SK-N-SH (cell line): Measurements from ENCODE around the gene SETD1B.

Experiments used
- CHD2 ChIP-seq: fragments of 150-350 bp; IDR thresholded peaks from 2 replicates; pipeline ENCODE4 v1.6.1; 2018; ENCODE audit warnings: low read length; ENCODE audit not compliant: partially characterized antibody
- EP300 ChIP-seq, 2 experiments: IDR thresholded peaks; 2 replicates each; pipeline versions ENCODE4 v1.4.0 to v1.6.1; 2012; ENCODE audit warnings: borderline replicate concordance in 1 of 2, low read depth in 1 of 2, low read length in 1 of 2
- EZH2phosphoT487 ChIP-seq: fragments of 200-600 bp; sonication (generic); IDR thresholded peaks from 2 replicates; pipeline ENCODE4 v1.6.1; 2017; ENCODE audit warnings: low read depth, mixed run types, mild to moderate bottlenecking, antibody characterized with exemption, moderate library complexity, borderline replicate concordance
- MEF2A ChIP-seq: IDR thresholded peaks from 2 replicates; pipeline ENCODE4 v1.4.0; 2012; ENCODE audit warnings: low read depth, borderline replicate concordance
- MXI1 ChIP-seq: IDR thresholded peaks from 2 replicates; pipeline ENCODE4 v1.6.1; 2012; ENCODE audit warnings: mild to moderate bottlenecking, low read depth, low read length, improper control_type of control experiment
- NRF1 ChIP-seq: IDR thresholded peaks from 2 replicates; pipeline ENCODE4 v1.6.1; 2012; ENCODE audit warnings: low read depth, mild to moderate bottlenecking, low read length
- RCOR1 ChIP-seq: fragments of 150-350 bp; IDR thresholded peaks from 2 replicates; pipeline ENCODE4 v1.6.1; 2017; ENCODE audit warnings: antibody characterized with exemption, low read length
- SIN3A ChIP-seq: IDR thresholded peaks from 2 replicates; pipeline ENCODE4 v1.6.1; 2012; ENCODE audit warnings: low read depth, mild to moderate bottlenecking, low read length, moderate library complexity, borderline replicate concordance
- TAF1 ChIP-seq: IDR thresholded peaks from 2 replicates; pipeline ENCODE4 v1.6.1; 2012; ENCODE audit warnings: low read depth, mild to moderate bottlenecking, low read length, moderate library complexity, borderline replicate concordance
- TCF12 ChIP-seq: IDR thresholded peaks from 2 replicates; pipeline ENCODE4 v1.4.0; 2012
- TF ChIP-seq, protein P1 (sequence below): IDR thresholded peaks from 2 replicates; pipeline ENCODE4 v1.4.0; 2012; ENCODE audit warnings: low read depth
- TF ChIP-seq, protein P2 (sequence below): IDR thresholded peaks from 2 replicates; pipeline ENCODE4 v1.4.0; 2012; ENCODE audit warnings: low read depth, borderline replicate concordance
- TF ChIP-seq, protein P3 (sequence below): fragments of 200-600 bp; sonication (generic); IDR thresholded peaks from 2 replicates; pipeline ENCODE4 v1.6.1; 2017; ENCODE audit warnings: antibody characterized with exemption, mild to moderate bottlenecking, moderate library complexity
- TF ChIP-seq, protein P4 (sequence below): IDR thresholded peaks from 2 replicates; pipeline ENCODE4 v1.6.1; 2012; ENCODE audit warnings: mild to moderate bottlenecking, low read depth, low read length, moderate library complexity

DNA sequence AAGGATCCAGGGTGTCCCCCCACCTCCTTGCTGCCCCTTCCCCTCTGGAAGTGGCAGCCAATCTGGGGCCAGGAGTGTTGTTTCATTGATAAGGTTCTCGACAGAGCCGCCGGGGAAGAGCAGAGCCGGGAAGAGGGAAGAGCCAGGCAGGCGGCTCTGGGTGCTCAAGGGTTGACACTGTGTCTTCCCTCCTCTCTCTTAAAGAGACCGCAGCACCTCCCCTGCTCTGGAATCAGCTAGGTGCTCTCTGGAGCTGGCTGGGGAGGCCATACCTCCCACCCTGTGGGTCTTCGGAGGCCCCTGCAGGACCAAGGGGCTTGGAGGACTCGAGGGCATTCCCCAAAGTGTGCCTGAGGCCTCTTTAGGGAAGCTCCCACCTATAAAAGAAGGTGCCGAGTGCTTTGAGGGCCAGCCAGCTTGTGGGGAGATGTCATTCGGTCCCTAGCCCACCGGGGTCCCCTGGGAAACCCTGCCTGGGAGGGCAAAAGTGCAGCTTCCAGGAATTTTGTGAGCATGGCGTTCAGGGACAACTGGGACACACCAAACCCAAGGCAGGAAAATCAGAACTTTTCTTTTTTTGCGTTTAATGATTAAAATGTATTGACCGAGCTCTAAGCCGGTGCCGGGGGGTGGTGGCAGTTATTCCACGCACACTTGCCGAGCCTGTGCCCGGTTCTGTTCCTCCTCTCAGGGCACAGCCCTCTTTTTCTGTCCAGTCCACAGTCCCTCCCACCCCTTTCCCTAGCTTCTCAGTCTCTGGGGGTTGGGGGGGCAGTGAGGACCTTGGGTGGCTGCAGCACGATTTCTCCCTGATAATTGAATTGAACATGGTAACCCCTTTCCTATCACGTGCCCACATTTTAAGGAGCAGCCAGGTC, 3.0 kb downstream of the SETD1B start:
- TF ChIP-seq EZH2phosphoT487 (no peak), EP300 (IDR thresholded peaks at IDR 0.05; ENCODE audit: borderline replicate concordance in 1 of 2, low read depth in 1 of 2, low read length in 1 of 2) (no peak), SIN3A (no peak), MXI1 (no peak), RCOR1 (no peak), TCF12 (no peak), NRF1 (no peak), MEF2A (no peak), CHD2 (no peak), TAF1 (no peak)
- TF ChIP-seq, protein P1, sequence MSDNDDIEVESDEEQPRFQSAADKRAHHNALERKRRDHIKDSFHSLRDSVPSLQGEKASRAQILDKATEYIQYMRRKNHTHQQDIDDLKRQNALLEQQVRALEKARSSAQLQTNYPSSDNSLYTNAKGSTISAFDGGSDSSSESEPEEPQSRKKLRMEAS: no peak
- TF ChIP-seq, protein P2, sequence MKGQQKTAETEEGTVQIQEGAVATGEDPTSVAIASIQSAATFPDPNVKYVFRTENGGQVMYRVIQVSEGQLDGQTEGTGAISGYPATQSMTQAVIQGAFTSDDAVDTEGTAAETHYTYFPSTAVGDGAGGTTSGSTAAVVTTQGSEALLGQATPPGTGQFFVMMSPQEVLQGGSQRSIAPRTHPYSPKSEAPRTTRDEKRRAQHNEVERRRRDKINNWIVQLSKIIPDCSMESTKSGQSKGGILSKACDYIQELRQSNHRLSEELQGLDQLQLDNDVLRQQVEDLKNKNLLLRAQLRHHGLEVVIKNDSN: no peak
- TF ChIP-seq, protein P3, sequence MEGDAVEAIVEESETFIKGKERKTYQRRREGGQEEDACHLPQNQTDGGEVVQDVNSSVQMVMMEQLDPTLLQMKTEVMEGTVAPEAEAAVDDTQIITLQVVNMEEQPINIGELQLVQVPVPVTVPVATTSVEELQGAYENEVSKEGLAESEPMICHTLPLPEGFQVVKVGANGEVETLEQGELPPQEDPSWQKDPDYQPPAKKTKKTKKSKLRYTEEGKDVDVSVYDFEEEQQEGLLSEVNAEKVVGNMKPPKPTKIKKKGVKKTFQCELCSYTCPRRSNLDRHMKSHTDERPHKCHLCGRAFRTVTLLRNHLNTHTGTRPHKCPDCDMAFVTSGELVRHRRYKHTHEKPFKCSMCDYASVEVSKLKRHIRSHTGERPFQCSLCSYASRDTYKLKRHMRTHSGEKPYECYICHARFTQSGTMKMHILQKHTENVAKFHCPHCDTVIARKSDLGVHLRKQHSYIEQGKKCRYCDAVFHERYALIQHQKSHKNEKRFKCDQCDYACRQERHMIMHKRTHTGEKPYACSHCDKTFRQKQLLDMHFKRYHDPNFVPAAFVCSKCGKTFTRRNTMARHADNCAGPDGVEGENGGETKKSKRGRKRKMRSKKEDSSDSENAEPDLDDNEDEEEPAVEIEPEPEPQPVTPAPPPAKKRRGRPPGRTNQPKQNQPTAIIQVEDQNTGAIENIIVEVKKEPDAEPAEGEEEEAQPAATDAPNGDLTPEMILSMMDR: no peak
- TF ChIP-seq, protein P4, sequence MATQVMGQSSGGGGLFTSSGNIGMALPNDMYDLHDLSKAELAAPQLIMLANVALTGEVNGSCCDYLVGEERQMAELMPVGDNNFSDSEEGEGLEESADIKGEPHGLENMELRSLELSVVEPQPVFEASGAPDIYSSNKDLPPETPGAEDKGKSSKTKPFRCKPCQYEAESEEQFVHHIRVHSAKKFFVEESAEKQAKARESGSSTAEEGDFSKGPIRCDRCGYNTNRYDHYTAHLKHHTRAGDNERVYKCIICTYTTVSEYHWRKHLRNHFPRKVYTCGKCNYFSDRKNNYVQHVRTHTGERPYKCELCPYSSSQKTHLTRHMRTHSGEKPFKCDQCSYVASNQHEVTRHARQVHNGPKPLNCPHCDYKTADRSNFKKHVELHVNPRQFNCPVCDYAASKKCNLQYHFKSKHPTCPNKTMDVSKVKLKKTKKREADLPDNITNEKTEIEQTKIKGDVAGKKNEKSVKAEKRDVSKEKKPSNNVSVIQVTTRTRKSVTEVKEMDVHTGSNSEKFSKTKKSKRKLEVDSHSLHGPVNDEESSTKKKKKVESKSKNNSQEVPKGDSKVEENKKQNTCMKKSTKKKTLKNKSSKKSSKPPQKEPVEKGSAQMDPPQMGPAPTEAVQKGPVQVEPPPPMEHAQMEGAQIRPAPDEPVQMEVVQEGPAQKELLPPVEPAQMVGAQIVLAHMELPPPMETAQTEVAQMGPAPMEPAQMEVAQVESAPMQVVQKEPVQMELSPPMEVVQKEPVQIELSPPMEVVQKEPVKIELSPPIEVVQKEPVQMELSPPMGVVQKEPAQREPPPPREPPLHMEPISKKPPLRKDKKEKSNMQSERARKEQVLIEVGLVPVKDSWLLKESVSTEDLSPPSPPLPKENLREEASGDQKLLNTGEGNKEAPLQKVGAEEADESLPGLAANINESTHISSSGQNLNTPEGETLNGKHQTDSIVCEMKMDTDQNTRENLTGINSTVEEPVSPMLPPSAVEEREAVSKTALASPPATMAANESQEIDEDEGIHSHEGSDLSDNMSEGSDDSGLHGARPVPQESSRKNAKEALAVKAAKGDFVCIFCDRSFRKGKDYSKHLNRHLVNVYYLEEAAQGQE: no peak
